HG02852 (cell line): ENCODE results near the gene QRICH2.
"Not testable (repeated sequence)": the region's sequence is repeated elsewhere in the genome, so short reads cannot be mapped to it uniquely, and the experiment has no call there.

Experiments
- ATAC-seq: cut with Tn5 transposase; IDR thresholded peaks from one replicate; pipeline ENCODE4 v1.9.1; 2021; ENCODE audit warnings: mild to moderate bottlenecking, moderate library complexity; ENCODE audit not compliant: unreplicated experiment

Gene QRICH2

GRCh38 chr17:76225373-76226086 lies 82.5 kb downstream of the QRICH2 start:
- not testable (repeated sequence) for ATAC-seq
